A172 (cell line): Measurements from ENCODE around the gene LYST. TPM values are rescaled to one million over a fixed set of nuclear protein-coding genes. Genes with fewer than 3 reads are reported as not detected.
"Not testable (repeated sequence)": the region's sequence is repeated elsewhere in the genome, so short reads cannot be mapped to it uniquely, and the experiment has no call there.

Experiments used
- DNase-seq: peaks from one replicate; pipeline ENCODE4 v3.0.0-alpha.2; 2015; ENCODE audit warnings: low spot score
- total RNA-seq: library from RNA; depleted of rRNA; stranded (reverse); fragments of >200 nt; shearing (Covaris generic); gene quantifications from 2 replicates; pipeline ENCODE4 v1.2.3, GENCODE V29; 2014; rRNA removed

Gene LYST
- total RNA-seq, 1 experiment from 2014 or later = 32.8 TPM

DNA sequence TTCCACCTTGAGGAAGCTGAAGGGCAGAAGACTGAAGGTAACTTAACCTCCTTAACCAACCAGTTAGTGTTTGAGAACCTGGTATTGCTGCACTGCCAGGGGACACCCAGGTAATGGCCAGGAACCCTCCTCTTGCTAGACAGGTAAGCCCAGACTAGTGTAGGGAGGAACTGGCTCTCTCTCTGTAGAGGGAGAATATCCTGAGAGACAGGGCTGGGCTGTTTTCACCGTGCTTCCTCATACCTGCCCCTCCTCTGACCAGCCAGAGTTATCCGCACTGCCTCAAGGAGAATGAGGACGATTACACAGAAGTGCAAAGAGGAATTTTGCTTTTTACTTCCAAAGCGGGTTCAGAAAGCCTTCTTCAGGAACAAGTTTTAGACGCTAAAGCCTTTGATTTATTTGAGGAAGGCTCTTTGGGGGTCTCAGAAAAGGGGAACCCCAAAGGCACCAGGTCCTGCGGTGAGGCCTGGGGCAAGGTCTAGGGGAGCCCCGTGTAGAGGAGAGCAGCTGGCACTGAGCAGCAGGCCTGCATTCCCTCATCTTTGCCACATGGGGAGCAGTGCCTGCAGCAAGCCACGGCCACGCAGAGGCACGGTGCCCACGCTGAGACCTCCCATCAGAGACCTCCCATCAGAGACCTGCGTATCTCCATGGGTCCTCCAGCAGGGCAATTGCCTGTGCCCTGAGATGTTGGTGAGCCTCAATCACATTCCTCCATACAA is 230.6 kb downstream of the LYST start:
- DNase-seq = no peak

DNA sequence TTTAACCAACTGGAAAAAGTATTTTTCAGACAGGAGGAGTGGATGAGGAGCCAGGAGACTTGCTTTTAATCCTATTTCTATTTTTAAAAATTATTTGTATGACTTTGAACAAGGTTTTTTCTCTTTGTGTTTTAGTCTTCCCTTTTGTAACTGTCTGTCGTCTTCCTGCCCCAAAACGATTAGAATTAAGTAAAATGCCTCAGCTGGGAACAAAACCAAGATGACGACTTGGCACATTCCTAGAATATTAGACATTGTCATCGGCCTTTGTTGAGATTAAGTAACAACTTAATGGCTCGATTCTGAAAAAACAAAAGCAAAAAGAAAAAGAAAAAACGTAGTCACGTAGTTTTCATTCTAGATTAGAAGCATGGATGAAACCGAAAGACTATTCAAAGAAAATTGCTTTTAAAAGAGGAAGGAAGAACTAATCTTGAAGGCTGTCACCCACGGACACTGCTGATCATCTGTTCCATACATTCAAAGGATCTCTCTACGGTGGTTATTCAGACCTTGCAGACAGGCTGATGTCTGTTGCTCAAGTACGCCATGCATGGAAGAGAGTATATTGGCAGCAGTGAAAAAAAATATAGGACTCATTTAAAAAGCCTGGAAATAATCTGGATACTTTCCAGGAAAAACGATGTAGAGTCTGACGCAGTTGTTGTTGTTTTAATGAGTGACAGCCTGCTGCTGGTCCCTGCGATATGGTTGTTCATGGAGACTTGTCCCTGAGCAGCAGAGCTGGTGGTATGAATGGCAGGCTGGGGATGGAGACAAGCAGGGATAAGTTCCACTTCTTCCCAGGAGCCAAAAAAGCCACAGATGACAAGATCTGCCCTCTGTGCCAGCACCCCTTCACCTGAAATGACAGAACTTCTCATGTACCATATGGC is 234.0 kb downstream of the LYST start:
- peak; percentile 70 for DNase-seq

DNA sequence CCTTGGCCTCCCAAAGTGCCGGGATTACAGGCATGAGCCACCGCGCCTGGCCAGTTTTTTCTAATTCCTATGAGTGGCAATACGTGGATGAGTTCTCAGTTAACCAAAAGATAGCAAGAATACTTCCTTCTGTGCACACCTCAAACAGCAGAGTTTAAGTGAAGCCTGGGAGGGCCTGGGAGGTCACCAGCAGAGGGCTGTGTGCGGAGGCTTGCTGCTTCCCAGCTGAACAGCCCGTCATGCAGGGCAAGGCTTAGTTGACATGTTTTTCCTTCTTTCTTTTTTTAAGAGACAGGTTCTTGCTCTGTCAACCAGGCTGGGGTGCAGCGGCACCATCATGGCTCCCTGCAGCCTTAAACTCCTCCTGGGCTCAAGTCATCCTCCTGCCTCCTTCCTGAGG is 234.9 kb downstream of the LYST start:
- no peak for DNase-seq

DNA sequence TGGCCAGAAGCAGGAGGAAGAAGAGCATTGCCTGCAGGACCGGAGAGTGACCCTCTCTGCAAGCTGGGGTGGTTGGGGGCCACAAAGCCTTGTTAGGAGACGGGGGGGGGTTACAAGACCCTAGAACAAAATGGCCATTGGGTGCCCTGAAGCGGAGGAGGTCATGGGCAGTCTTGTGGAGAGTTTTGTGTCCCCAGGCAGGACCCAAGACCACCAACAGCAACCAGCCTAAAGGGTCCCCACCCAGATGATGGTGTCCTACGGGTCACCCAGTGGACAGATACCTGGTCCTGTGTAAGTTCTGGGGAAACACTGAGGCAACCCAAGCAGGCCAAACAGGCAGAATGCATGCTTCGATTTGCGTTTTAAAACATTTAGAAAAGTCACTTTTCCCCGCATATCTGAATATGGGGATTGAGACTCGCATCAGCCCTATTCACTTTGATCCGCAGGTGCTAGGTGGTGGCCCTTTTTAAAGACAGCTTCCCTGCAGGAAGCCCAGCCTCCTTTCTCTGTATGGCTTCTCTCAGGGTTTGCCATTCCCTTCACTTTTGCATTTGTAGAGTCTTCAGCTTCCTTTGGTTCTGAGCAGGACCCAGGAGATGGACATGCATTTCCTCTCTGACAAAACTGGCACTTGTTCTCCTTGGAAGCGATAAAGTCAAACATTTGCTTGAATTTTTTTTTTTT is 238.2 kb downstream of the LYST start:
- no peak for DNase-seq

DNA sequence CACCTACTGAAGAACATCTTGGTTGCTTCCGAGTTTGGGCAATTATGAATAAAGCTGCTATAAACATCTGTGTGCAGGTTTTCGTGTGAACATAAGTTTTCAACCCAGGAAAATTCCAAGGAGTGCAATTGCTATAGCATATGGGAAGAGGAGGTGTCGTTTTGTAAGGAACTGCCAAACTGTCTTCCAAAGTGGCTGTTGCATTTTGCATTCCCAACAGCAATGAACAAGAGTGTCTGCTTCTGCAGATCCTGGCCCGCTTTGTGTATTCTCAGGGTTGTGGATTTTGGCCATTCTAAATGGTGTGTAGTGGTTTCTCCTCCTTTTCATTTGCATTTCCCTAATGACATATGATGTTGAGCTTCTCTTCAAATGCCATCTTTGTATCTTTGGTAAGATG is 240.9 kb downstream of the LYST start:
- no peak for DNase-seq

DNA sequence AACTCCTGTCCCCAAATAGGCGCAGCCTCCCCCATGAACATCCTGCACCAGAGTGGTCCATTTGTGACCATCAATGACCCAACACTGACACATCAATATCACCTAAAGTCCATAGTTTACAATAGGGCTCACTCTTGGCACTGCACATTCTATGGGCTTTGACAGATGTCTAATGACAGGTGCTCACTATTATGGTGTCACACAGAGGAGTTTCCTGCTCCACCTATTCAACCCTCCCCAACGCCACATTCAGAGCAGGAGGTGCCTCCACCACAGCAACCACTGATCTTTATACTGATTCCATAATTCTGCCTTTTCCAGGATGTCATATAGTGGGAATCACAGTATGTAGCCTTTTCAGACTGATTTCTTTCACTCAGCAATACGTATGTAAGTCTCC is 241.4 kb downstream of the LYST start:
- DNase-seq = no peak

DNA sequence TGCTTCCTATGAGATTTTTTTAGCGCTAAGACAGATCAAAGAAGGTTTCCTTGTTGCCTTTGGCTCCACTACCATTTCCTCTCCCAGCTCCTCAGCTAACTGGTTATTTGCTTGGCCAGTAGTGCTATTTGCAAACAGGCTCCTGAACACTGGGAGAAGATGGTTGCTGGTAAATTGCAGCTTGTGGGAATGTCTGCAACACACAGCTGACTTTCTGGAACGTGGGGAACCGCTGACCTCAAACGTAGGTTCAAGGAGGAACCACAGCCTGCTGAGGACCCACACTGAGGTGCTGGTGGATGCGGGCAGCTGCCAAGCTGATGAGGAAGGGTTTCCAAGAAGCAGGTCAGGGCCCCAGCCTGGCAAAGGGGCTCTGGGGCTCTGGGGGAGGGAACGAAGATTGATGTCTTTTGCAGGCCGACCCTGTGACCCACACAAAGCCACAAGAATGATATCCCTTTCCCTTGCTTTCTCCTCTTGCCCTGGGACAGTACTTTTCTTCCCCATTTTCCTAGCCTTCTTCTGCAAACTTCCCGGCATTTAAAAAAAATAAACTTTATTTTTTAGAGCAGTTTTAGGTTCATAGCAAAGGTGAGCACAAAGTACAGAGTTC is 241.9 kb downstream of the LYST start:
- DNase-seq = peak; percentile 74

DNA sequence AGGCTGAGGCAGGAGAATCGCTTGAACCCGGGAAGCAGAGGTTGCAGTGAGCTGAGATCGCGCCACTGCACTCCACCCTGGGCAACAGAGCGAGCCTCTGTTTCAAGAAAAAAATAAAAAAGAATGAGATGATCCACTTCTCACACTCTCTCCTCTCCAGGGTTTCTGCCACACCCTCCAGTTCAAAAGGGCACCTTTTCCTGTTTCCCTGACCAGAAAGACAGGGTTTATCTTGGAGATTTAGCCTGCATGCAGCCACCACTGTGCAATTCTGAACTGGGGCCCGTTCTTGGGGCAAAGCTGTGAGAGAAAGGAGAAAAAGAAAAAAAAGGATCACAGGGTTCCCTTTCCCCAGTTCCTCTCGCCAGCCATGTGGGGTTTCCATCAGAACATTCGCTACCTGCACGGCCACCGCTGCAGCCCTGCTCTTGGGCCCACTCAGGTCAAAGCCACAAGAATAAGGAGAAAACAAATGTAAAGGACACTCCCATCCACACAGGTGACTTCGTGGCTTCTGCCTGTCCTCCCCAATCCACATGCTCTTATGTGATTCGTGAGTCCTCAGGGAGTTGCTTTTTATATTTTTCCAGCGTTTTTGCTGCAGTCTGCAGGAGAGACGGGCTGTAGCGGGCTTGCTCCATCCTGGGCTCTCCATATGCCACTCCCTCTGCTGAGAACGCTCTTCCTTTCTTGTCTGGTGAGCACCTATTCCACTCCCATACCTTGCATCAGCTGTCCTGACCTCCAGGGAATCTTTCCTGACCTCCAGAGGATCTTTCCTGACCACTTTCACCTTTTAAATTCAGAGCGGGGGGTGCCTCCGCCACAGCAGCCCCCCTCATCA is 243.5 kb downstream of the LYST start:
- peak; percentile 40 for DNase-seq

DNA sequence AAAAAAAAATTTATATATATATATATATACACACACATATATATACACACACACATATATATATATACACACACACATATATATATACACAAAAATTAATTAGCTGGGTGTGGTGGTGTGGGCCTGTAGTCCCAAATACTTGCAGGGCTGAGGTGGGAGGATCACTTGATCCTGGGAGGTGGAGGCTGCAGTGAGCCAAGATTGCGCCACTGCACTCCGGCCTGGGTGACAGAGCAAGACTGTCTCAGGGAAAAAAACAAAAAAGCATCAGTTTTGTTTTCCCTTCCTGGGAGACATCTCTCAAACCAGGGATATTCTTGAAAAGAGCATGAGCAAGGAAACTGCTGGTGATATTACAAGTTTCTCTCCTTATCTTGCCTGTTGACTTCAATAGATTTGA is 247.6 kb downstream of the LYST start:
- not testable (repeated sequence) for DNase-seq

DNA sequence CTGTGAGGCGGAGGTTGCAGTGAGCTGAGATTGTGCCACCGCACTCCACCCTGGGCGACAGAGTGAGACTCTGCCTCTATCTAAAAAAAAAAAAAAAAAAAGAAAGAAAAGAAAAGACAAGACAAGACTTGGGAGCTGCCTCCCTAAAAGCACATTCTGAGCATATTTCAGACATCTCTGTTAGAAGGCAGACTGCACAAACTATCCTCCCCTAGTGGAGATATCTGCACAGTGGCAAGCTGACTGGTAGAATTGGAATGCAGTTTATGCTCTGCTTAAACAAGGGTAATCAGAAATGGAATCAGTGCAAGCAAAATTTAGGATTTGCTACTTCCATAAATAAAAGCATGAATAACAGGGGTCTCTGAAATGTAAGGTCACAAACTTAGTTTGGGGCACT is 248.9 kb downstream of the LYST start:
- peak; percentile 61 for DNase-seq

DNA sequence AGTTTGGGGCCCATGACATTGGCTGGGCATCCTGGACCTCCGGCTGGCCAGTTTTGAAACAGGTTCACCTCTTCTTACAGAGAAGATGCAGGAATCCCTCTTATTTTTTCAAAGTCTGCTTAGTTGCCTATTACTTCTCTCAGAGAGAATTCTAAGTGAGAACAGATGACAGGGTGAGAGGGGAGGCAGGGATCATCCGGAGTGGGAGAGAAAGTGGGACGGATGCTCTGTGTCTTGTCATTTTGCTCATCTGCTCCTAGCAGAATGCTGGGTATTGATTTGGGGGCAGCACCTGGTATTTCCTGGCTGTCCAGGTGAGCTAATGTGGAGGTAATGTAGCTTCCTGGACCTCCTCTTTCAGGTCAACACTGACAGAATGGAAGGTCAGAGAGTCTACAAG is 249.6 kb downstream of the LYST start:
- no peak for DNase-seq

DNA sequence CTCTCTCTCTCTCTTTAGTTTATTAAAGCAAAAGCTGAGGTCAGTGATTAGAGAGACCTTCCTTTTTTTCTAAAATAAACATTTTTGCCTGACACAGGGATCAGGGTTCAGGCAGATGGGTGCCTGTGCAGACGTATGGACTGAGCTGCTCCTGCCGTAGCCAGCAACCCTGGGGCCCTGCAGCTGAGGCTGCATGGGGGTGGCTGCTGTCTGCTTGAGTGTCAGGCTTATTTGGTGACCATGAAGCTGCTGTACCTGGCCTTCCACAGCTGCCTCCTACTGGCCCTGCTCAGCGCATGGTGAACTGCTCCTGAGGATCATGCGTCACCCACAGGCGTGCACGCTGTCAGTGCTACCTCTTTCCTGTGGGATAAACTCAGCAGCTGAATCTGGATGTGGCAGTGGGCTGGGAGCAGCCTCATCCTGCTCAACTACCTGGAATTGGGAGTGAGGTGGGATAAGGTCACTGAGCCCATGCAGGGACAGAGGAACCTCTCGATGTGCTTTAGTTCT is 252.2 kb downstream of the LYST start:
- no peak for DNase-seq

DNA sequence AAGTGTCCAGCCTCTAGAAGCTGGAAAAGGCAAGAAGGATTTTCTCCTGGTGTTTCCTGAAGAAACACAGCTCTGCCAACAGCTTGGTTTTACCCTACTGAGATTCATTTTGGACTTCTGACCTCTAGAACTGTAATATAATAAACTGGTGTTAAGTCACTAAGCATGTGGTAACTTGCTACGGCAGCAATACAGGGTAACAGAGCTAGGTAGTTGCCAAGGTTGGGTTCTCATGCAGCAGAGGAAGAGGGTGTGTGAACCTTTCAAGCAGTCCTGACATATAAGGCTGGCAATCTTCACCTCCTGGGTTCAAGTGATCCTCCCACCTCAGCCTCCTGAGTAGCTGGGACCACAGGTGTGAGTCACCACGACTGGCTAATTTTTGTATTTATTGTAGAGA is 253.1 kb downstream of the LYST start:
- no peak for DNase-seq

DNA sequence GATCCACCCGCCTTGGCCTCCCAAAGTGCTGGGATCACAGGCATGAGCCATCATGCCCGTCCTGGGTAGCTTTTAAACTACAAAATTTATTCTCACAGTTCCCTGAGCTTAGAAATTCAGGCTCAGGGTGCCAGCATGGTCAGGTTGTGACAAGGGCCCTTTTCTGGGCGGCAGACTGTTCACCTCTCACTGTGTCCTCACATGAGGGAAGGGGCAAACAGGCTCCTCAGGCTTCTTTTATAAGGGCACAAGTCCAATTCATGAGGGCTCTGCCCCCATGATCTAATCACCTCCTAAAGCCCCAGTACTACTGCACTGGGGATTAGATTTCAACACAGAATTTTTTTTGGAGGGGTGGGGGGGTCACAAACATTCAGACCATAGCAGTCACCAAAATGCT is 253.9 kb downstream of the LYST start:
- no peak for DNase-seq

Other genes starting within 250 kb of the LYST start
- gene GNG4, start 217.1 kb downstream of the LYST start, total RNA-seq = 3.2 and 3.5 TPM in 2 replicates
- 52.1 and 57.5 TPM in 2 replicates for gene NID1, start 198.2 kb upstream of the LYST start, total RNA-seq